Retinal pigment epithelial cell (primary cell): Measurements from ENCODE around the gene PKD1L1.
"Not testable (repeated sequence)": the region's sequence is repeated elsewhere in the genome, so short reads cannot be mapped to it uniquely, and the experiment has no call there.

Experiments used
- DNase-seq: peaks from one replicate; pipeline ENCODE4 v3.0.0-alpha.2; 2010; ENCODE audit warnings: low read depth
- H3K4me3 ChIP-seq: 2 replicates; pipeline ENCODE4 v1.5.1; 2011; ENCODE audit warnings: mild to moderate bottlenecking, low read length, control low read depth, moderate library complexity
- CTCF ChIP-seq: conservative IDR thresholded peaks from 2 replicates; pipeline ENCODE4 v1.5.1; 2011; ENCODE audit warnings: low read depth, low read length, control low read depth, inconsistent platforms

Gene PKD1L1

GRCh38 chr7:47931005-47932004, 17.0 kb downstream of the PKD1L1 start:
- H3K4me3 ChIP-seq: no peak overlapping the region
- DNase-seq: no peak
- no peak for TF ChIP-seq CTCF

- no peak for DNase-seq
- no peak for TF ChIP-seq CTCF
- H3K4me3 ChIP-seq: no peak overlapping the region
Measured at GRCh38 chr7:47924266-47924665, 24.0 kb downstream of the PKD1L1 start.

GRCh38 chr7:47923081-47923875, 25.0 kb downstream of the PKD1L1 start:
- H3K4me3 ChIP-seq, DNase-seq: not testable (repeated sequence)

- not testable (repeated sequence) for H3K4me3 ChIP-seq, DNase-seq
Measured at GRCh38 chr7:47916514-47916913, 31.8 kb downstream of the PKD1L1 start.

- no peak for TF ChIP-seq CTCF
- DNase-seq: no peak
- H3K4me3 ChIP-seq: no peak overlapping the region
Measured at GRCh38 chr7:47915616-47915976, 32.7 kb downstream of the PKD1L1 start.

- no peak for DNase-seq
- no peak for TF ChIP-seq CTCF
- no peak overlapping the region for H3K4me3 ChIP-seq
Measured at GRCh38 chr7:47914717-47915615, 33.3 kb downstream of the PKD1L1 start.

- no peak for TF ChIP-seq CTCF
Measured at GRCh38 chr7:47912332-47912731, 35.9 kb downstream of the PKD1L1 start.

More at GRCh38 chr7:47912332-47912731, 35.9 kb downstream of the PKD1L1 start:
- DNase-seq: no peak
- H3K4me3 ChIP-seq: no peak overlapping the region
